HCT116 (cell line): Measurements from ENCODE around the gene COMMD6. TPM values are rescaled to one million over a fixed set of nuclear protein-coding genes. Genes with fewer than 3 reads are reported as not detected.

Experiments used
- ATAC-seq: fragments of 200-7000 bp; cut with Tn5 transposase; 2 replicates; pipeline ENCODE4 v1.9.1; 2020; ENCODE audit warnings: mild to moderate bottlenecking, moderate library complexity
- BruUV-seq: library from RNA; stranded (reverse); fragments of 400-500 nt; replicated peaks from 2 replicates; lab custom pipeline; 2021; lab: Mats Ljungman, UMichigan
- CTCF ChIA-PET: fragments of 300-600 bp; sonication (Branson Sonifier 250); formaldehyde crosslinking; loops from one replicate; lab custom pipeline; 2021; ENCODE audit warnings: antibody characterized with exemption; lab: Charles Lee
- POLR2A ChIA-PET: fragments of 300-600, 350-600 bp; sonication (Branson Sonifier 250); formaldehyde crosslinking; loops from one replicate; lab custom pipeline; 2021; ENCODE audit warnings: antibody characterized with exemption; lab: Charles Lee
- RAD21 ChIA-PET, 2 experiments: fragments of 300-600 bp; sonication (Branson Sonifier 250); formaldehyde crosslinking; loops; one replicate each; lab custom pipeline; 2023; ENCODE audit warnings: low total read pairs in 2 of 2; ENCODE audit not compliant: uncharacterized antibody in 2 of 2, unreplicated experiment in 2 of 2, low non-redundant PET in 1 of 2; lab: Charles Lee
- DNase-seq: peaks from one replicate; pipeline ENCODE4 v3.0.0-alpha.2; 2010; ENCODE audit warnings: low read depth, low spot score
- H2AFZ ChIP-seq: fragments of 200-600 bp; shearing (Covaris generic), sonication (generic); 2 replicates; pipeline ENCODE4 v1.6.1; 2017; ENCODE audit warnings: low read depth, mixed run types, mixed read lengths, antibody characterized with exemption, low read length; ENCODE audit not compliant: poor library complexity, severe bottlenecking
- H3K27ac ChIP-seq: 2 replicates; pipeline ENCODE4 v1.5.1; 2012; ENCODE audit warnings: low read depth, low read length
- H3K27me3 ChIP-seq: fragments of 200-600 bp; sonication (generic); 2 replicates; pipeline ENCODE4 v1.6.1; 2016; ENCODE audit warnings: mixed run types, low read length, mixed read lengths; ENCODE audit not compliant: insufficient read depth
- H3K36me3 ChIP-seq, 2 experiments: fragments of 200-500 bp in 1 of 2; fragments of 200-600 bp in 1 of 2; sonication (Bioruptor generic) in 1 of 2; sonication (generic) in 1 of 2; 2 replicates each; pipeline versions ENCODE4 v1.5.1 to v1.6.1; 2014 to 2016; ENCODE audit warnings: low read length in 2 of 2, inconsistent platforms in 1 of 2, mixed read lengths in 1 of 2, mixed run types in 1 of 2; ENCODE audit not compliant: insufficient read depth in 2 of 2, control insufficient read depth in 1 of 2
- H3K4me1 ChIP-seq, 2 experiments: fragments of 200-600 bp in 1 of 2; sonication (generic) in 1 of 2; 2 replicates each; pipeline versions ENCODE4 v1.5.1 to v1.6.1; 2012 to 2017; ENCODE audit warnings: low read length in 2 of 2, inconsistent platforms in 1 of 2, mild to moderate bottlenecking in 1 of 2, mixed read lengths in 1 of 2, mixed run types in 1 of 2, moderate library complexity in 1 of 2; ENCODE audit not compliant: insufficient read depth in 2 of 2, control insufficient read depth in 1 of 2
- H3K4me2 ChIP-seq: fragments of 200-600 bp; sonication (generic); 2 replicates; pipeline ENCODE4 v1.6.1; 2017; ENCODE audit warnings: mixed run types, low read length, mixed read lengths
- H3K4me3 ChIP-seq, 2 experiments: fragments of 200-600 bp in 1 of 2; sonication (generic) in 1 of 2; replicated peaks in 1 of 2; 2 replicates each; pipeline ENCODE4 v1.5.1; 2011 to 2016; ENCODE audit warnings: low read length in 2 of 2, control low read depth in 1 of 2, low read depth in 1 of 2, mild to moderate bottlenecking in 1 of 2, mixed read lengths in 1 of 2, mixed run types in 1 of 2
- H3K79me2 ChIP-seq: fragments of 200-600 bp; sonication (generic); 2 replicates; pipeline ENCODE4 v1.6.1; 2017; ENCODE audit warnings: mild to moderate bottlenecking, mixed run types, low read length, moderate library complexity, mixed read lengths; ENCODE audit not compliant: insufficient read depth
- H3K9ac ChIP-seq: fragments of 200-600 bp; sonication (generic); 2 replicates; pipeline ENCODE4 v1.6.1; 2016; ENCODE audit warnings: low read length, mixed read lengths
- H3K9me2 ChIP-seq: fragments of 200-600 bp; sonication (generic), shearing (Covaris generic); 2 replicates; pipeline ENCODE4 v1.6.1; 2017; ENCODE audit warnings: mixed run types, mild to moderate bottlenecking, moderate library complexity; ENCODE audit not compliant: insufficient read depth
- H3K9me3 ChIP-seq, 2 experiments: fragments of 200-500 bp in 1 of 2; fragments of 200-600 bp in 1 of 2; sonication (Bioruptor generic) in 1 of 2; sonication (generic) in 1 of 2; 2 replicates each; pipeline ENCODE4 v1.6.1; 2014 to 2017; ENCODE audit warnings: low read length in 2 of 2, mixed read lengths in 2 of 2, inconsistent platforms in 1 of 2, low read depth in 1 of 2, mild to moderate bottlenecking in 1 of 2, mixed run types in 1 of 2, moderate library complexity in 1 of 2; ENCODE audit not compliant: control insufficient read depth in 1 of 2, insufficient read depth in 1 of 2
- H4K20me1 ChIP-seq: fragments of 200-600 bp; sonication (generic), shearing (Covaris generic); 2 replicates; pipeline ENCODE4 v1.6.1; 2017; ENCODE audit warnings: mixed run types, mild to moderate bottlenecking, moderate library complexity; ENCODE audit not compliant: insufficient read depth
- ATF3 ChIP-seq: IDR thresholded peaks from 2 replicates; pipeline ENCODE4 v1.6.1; 2012
- CEBPB ChIP-seq: IDR thresholded peaks from 2 replicates; pipeline ENCODE4 v1.6.1; 2012; ENCODE audit warnings: low read depth
- CTCF ChIP-seq, 3 experiments: fragments of 200-600 bp in 1 of 3; sonication (generic) in 1 of 3; IDR thresholded peaks in 2 of 3; conservative IDR thresholded peaks in 1 of 3; 2 replicates each; pipeline ENCODE4 v1.5.1; 2012 to 2017; ENCODE audit warnings: low read depth in 2 of 3, low read length in 2 of 3, antibody characterized with exemption in 1 of 3, borderline replicate concordance in 1 of 3, control low read depth in 1 of 3, mild to moderate bottlenecking in 1 of 3, mixed read lengths in 1 of 3, mixed run types in 1 of 3, moderate library complexity in 1 of 3; ENCODE audit not compliant: insufficient read depth in 1 of 3
- EZH2 ChIP-seq: fragments of 200-600 bp; sonication (generic); IDR thresholded peaks from 2 replicates; pipeline ENCODE4 v1.6.1; 2017; ENCODE audit warnings: antibody characterized with exemption, mixed run types
- EZH2phosphoT487 ChIP-seq: fragments of 200-600 bp; IDR thresholded peaks from 2 replicates; pipeline ENCODE4 v1.6.1; 2018; ENCODE audit warnings: antibody characterized with exemption, borderline replicate concordance
- FOSL1 ChIP-seq: IDR thresholded peaks from 2 replicates; pipeline ENCODE4 v1.6.1; 2012; ENCODE audit warnings: low read depth
- JUND ChIP-seq: IDR thresholded peaks from 2 replicates; pipeline ENCODE4 v1.6.1; 2012
- MAX ChIP-seq: IDR thresholded peaks from 2 replicates; pipeline ENCODE4 v1.6.1; 2012
- POLR2AphosphoS5 ChIP-seq: IDR thresholded peaks from 2 replicates; pipeline ENCODE4 v1.6.1; 2011; ENCODE audit warnings: mild to moderate bottlenecking, low read depth, low read length, moderate library complexity
- RAD21 ChIP-seq: IDR thresholded peaks from 2 replicates; pipeline ENCODE4 v1.6.1; 2012; ENCODE audit warnings: low read depth, mild to moderate bottlenecking
- REST ChIP-seq: IDR thresholded peaks from 2 replicates; pipeline ENCODE4 v1.6.1; 2012; ENCODE audit warnings: low read depth
- SIN3A ChIP-seq: IDR thresholded peaks from 2 replicates; pipeline ENCODE4 v1.6.1; 2012; ENCODE audit warnings: low read depth
- SP1 ChIP-seq: IDR thresholded peaks from 2 replicates; pipeline ENCODE4 v1.6.1; 2012; ENCODE audit warnings: low read depth
- SRF ChIP-seq: IDR thresholded peaks from 2 replicates; pipeline ENCODE4 v1.6.1; 2012; ENCODE audit warnings: low read depth
- YY1 ChIP-seq: IDR thresholded peaks from 2 replicates; pipeline ENCODE4 v1.6.1; 2011; ENCODE audit warnings: low read length, low read depth, moderate library complexity, mild to moderate bottlenecking; ENCODE audit not compliant: insufficient replicate concordance; ENCODE audit errors: extremely low read depth
- ZBTB33 ChIP-seq: IDR thresholded peaks from 2 replicates; pipeline ENCODE4 v1.6.1; 2011; ENCODE audit warnings: mild to moderate bottlenecking, low read length, moderate library complexity; ENCODE audit not compliant: insufficient replicate concordance; ENCODE audit errors: extremely low read depth
- ZNF274 ChIP-seq: fragments of 200-500 bp; sonication (Bioruptor generic); IDR thresholded peaks from 2 replicates; pipeline ENCODE4 v1.6.1; 2014; ENCODE audit warnings: mild to moderate bottlenecking, low read depth, low read length, inconsistent platforms
- intact Hi-C: fragments of 100-400 bp; cut with micrococcal nuclease; formaldehyde crosslinking; loops from 2 replicates; pipeline ENCODE4 v1.10.0; 2022
- total RNA-seq: library from RNA; stranded (reverse); gene quantifications from one replicate; pipeline ENCODE4 v1.2.1, GENCODE V29; 2021; ENCODE audit not compliant: unreplicated experiment

Gene COMMD6
- total RNA-seq, 1 experiment from 2014 or later, result 108 TPM

- Histone ChIP-seq H3K27me3 (no peaks in the 10 kb centered on the region), H3K4me3 (no peak overlapping the region), H3K27ac (no peak overlapping the region), H3K9me3 (no peaks in the 10 kb centered on the region), H3K79me2 (peaks cover 13% of the 10 kb centered on the region), H4K20me1 (no peaks in the 10 kb centered on the region), H3K9me2 (no peaks in the 10 kb centered on the region), H3K9ac (no peak overlapping the region), H3K36me3 (0 out of 4 replicates have a peak, but pooled peaks cover 0 to 2% of the 10 kb centered on the region in 2 experiments), H3K4me2 (no peak overlapping the region), H3K4me1 (no peaks in the 10 kb centered on the region), H2AFZ (no peak overlapping the region)
- ChIA-PET CTCF (no interaction called here), RAD21 (no interaction called here), POLR2A (no interaction called here)
- no peak for DNase-seq
- intact Hi-C loops, result no loop called here
- BruUV-seq, result no TSS peak
- no peak for TF ChIP-seq JUND
- no peak for TF ChIP-seq EZH2phosphoT487
- no peak for TF ChIP-seq ATF3
- no peak for TF ChIP-seq SIN3A
- TF ChIP-seq CTCF (IDR thresholded peaks at IDR 0.05 in 2 of 3, conservative IDR thresholded peaks at IDR 0.05 in 1 of 3; ENCODE audit: borderline replicate concordance in 1 of 3, insufficient read depth in 1 of 3, low read depth in 2 of 3, low read length in 2 of 3), result no peak
- TF ChIP-seq ZBTB33, result no peak
- TF ChIP-seq FOSL1, result no peak
- no peak for TF ChIP-seq MAX
- no peak for TF ChIP-seq CEBPB
- TF ChIP-seq ZNF274, result no peak
- no peak for TF ChIP-seq POLR2AphosphoS5
- no peak for TF ChIP-seq RAD21
- TF ChIP-seq EZH2, result no peak
- no peak for TF ChIP-seq YY1
- TF ChIP-seq REST, result no peak
- no peak for TF ChIP-seq SRF
- TF ChIP-seq SP1, result no peak
- no peak for ATAC-seq
These were observed 19.3 kb upstream of the COMMD6 start for GRCh38 chr13:75556961-75557360.
